GM18517 (cell line): Measurements from ENCODE around the gene ZC3HAV1L.
"Not testable (repeated sequence)": the region's sequence is repeated elsewhere in the genome, so short reads cannot be mapped to it uniquely, and the experiment has no call there.

Source experiments
- ATAC-seq: cut with Tn5 transposase; IDR thresholded peaks from one replicate; pipeline ENCODE4 v1.9.1; 2021; ENCODE audit warnings: mild to moderate bottlenecking, moderate library complexity; ENCODE audit not compliant: unreplicated experiment

Gene ZC3HAV1L

DNA sequence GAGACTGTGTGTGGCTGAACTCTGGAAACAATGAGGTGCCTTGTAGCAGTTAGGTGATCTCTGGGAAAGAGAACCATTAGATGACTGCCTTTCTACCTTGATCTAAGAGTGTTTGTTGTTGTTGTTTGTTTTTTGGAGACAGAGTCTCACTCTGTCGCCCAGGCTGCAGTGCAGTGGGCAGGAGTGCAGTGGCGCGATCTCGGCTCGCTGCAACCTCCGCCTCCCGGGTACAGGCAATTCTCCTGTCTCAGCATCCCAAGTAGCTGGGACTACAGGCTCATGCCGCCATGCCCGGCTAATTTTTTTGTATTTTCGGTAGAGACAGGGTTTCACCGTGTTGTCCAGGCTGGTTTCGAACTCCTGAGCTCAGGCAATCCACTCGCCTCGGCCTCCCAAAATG, 18.8 kb upstream of the ZC3HAV1L start:
- ATAC-seq, result not testable (repeated sequence)

DNA sequence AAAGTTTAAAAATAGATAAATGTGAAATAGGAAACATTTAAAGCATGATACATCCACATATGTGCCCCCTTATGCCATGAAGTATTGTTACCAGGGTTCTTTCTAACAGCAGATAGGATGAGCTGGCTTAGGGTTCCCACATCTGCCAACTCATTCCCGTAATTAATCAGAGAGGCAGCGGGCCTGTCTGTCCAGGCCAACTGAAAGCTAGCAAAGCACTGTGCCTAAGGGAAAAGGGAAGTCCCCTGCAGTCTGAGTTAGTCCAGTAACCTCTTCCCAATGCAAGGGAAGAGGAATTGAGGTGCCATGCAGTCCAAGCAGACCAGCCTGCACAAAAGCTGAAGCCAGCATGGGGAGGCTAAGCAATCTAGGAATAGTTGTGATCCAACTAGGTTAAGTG, 18.3 kb upstream of the ZC3HAV1L start:
- ATAC-seq, result no peak

DNA sequence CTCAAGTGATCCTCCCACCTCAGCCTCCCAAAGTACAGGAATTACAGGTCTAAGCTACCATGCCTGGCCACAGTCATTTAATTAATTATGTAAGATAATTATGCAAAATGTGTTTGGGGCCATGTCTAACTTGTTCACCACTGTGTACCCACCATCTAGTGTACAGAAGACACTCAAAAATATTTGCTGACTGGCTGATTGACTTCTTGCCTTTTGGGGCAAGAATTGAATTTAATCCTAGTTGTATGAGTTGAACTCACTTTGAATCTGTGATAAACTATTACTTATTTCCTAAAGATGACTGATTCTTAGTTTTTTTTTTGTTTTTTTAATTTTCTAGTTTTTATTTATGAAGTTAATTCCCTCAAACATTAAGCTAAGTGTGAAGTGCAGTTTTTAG, 15.8 kb upstream of the ZC3HAV1L start:
- no peak for ATAC-seq

- no peak for ATAC-seq
Observed at GRCh38 chr7:139049936-139050335, 14.1 kb upstream of the ZC3HAV1L start.

- ATAC-seq, result no peak
Observed at GRCh38 chr7:139049111-139049510, 13.3 kb upstream of the ZC3HAV1L start.

GRCh38 chr7:139047970-139048369, 12.1 kb upstream of the ZC3HAV1L start:
- ATAC-seq, result no peak

- ATAC-seq, result no peak
Observed at GRCh38 chr7:139046143-139046542, 10.3 kb upstream of the ZC3HAV1L start.

DNA sequence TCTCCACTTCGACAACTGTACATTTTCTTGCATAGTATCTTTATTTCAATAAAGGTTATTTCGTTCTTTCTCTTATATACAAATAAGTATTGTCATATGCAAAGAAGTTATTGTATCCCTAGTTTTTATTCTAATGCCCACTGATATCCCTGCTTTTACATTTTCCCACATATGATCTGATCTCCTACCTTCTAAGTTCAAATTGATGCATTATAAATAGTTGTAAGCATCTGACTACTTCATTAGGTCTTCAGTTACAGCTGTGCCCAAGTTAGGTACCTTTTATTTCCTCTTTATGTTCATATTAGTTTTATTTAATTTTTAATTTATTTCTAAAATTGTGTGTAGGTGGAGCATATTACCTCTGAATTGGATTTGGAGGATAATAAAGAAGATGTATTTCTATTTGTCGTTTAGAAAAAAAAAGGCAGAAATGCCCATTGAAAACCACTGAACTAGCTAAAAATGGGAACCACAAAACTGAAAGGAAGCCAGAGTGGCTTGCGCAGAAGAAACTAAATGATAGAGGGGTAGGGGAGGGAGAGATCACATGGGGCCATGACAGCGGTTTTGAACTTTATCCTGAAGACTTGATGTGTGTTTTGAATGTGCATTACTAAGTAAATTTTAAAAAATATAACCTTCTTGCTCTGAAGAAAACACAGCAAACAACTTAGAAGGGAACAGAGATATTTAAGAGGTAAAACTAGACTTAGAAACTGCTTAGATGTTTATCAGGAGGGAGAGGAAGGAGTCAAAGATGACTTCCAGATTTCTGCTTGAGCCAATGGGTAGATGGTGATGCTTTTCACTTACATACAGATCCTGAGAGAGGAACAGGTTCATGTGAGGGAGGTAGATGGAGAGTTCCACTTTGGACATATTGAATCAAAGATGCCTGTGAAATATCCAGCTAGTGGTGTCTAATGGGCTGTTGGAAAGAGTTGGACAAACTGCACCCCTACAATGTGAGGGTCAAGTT, 9.3 kb upstream of the ZC3HAV1L start:
- ATAC-seq, result no peak

DNA sequence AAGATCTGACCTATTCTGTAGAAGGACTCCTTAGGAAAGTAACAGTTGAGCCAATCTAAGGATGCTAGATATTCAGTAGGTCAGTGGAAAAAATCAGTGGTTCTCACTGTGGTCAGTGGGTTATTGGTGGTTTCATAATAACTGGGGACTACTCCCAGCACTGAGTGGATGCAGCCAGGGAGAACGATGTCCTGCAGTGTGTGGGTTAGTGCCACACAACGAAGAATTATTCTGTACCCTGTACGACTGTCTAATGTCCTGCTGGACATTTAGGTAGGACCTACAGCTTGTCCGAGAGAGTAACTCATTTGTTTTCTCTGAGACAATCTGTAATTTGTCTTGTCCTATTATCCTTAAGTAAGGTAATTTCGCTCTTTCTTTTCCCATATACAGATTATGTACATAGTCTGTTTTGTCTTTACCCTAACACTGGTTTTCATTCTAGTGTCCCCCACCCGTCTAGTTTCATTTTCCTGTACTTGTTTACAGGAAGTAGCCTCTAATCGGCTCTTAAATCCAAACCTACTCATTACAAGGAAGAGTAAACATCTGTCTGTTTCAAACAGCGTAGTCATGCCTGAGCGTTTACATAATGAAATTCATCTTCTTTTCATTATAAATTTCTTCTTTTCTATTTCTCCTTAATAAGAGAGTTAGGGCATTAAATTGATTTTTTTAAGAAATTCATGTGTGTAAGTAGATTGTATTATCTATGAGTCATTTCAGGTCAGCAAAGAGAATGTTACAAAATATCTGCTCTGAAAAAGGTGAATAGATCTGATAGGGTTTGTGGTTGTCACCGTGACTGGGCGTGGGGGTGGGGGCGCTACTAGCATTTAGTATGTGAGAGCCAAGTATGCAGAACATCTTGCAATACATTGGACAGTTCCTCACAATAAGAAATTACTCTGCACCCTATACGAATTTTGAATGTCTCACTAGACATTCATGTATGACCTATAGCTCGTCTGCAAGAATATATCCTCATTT, 8.3 kb upstream of the ZC3HAV1L start:
- ATAC-seq, result peak; percentile 57

GRCh38 chr7:139041378-139042085, 5.7 kb upstream of the ZC3HAV1L start:
- ATAC-seq, result no peak

DNA sequence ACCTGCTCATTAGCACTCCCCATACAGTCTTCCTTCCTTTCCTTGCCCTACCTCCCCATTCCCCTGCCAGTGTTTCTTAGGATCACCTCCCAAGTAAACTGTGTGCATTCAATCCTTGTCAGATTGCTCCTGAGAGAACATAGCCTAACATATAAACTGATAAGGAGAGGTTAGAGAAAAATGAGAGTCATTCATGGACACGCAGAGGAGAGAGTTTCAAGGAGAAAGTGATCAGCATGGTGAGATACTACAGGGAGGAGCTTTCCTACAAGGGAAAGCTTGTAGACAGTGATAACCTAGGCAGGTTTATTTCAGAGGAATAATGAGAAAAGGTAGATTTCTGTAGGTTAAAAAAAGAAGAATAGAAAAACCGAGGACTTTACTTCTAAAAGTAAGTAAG, 2.8 kb upstream of the ZC3HAV1L start:
- ATAC-seq, result no peak

DNA sequence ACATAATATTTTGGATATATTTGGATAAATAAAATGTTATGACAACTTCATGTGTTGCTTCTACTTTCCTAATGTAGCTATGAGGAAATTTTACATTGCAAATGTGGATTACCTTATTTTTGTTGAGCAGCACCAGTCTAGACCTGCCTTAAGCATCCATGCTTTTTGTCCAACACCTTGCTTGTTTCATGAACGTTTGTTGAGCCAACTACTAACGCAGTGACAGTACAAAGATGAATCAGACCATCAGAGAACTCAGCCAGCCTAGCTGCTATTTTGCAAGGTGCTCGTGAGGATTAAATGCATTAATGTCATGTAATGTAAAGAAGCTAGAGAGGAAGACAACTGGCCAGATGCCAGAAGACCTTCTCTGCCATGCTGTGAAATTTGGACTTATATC, 1.1 kb upstream of the ZC3HAV1L start:
- ATAC-seq, result no peak

GRCh38 chr7:139034855-139035585, 822 bp downstream of the ZC3HAV1L start:
- ATAC-seq, result peak; percentile 38

GRCh38 chr7:139034336-139034735, 1.5 kb downstream of the ZC3HAV1L start:
- no peak for ATAC-seq

- no peak for ATAC-seq
Observed at GRCh38 chr7:139033346-139034114, 2.3 kb downstream of the ZC3HAV1L start.

GRCh38 chr7:139032473-139032872, 3.4 kb downstream of the ZC3HAV1L start:
- ATAC-seq, result no peak

- ATAC-seq, result no peak
Observed at GRCh38 chr7:139029353-139029752, 6.5 kb downstream of the ZC3HAV1L start.

DNA sequence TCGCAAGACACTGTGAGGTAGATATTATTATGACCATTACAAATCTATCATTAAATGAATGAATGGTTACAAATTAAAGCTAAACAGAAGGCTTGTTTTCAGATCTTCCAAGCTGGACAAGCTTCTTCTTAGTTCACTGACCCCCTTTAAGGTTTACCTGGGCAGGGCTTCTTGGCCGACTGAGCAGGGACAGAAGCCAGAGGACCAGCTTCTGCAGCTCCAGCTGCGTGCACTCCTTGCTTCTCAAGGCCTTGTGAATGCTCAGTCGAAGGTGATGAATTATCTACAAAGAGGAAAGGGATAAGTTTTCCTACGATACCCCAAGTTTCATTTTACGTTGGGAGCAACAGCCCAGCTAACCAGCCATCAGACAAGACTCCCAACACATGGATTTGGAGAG, 9.3 kb downstream of the ZC3HAV1L start:
- ATAC-seq, result no peak

GRCh38 chr7:139025861-139026260, 10.0 kb downstream of the ZC3HAV1L start:
- ATAC-seq, result not testable (repeated sequence)
